22Rv1 (cell line): ENCODE results near the gene LLGL1.

ENCODE experiments used
- H3K27ac ChIP-seq: fragments of 450-650 bp; 2 replicates; pipeline ENCODE4 v1.5.1; 2017
- ZFX ChIP-seq: fragments of 450-650 bp; IDR thresholded peaks from 2 replicates; pipeline ENCODE4 v1.6.1; 2017; ENCODE audit warnings: antibody characterized with exemption, borderline replicate concordance
- TF ChIP-seq, protein P1 (sequence below): fragments of 450-650 bp; IDR thresholded peaks from 2 replicates; pipeline ENCODE4 v1.5.1; 2017; ENCODE audit warnings: mild to moderate bottlenecking

LLGL1 gene

DNA sequence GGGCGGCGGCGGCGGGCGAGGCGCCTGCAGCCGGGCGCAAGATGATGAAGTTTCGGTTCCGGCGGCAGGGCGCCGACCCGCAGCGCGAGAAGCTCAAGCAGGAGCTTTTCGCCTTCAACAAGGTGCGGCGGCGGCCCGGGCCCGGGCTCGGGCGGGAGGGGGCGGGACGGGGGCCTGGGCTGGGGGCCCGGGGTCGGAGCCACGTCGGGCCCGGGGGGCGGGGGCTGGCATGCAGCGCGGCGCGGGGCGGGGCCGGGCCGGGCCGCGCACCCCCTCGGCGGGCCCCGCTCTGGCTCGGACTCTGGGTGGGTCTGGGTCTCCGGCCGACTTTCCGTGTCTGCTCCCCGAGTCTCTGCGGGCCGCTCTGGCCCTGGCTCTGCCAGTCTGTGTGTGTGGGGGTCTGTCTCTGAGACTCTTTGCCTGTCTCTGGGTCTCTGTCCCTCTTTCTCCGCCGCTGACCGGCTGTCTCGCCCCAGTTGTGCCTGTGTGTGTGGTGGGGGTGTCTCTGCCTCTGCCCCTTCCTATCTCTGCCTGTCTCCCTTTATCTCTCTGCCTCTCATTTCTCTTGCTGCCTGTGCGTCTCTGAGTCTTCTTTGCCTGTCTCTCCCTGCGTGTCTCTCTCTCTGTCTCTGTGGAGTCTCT, 328 bp downstream of the LLGL1 start:
- no peak for TF ChIP-seq ZFX
- TF ChIP-seq, protein P1, sequence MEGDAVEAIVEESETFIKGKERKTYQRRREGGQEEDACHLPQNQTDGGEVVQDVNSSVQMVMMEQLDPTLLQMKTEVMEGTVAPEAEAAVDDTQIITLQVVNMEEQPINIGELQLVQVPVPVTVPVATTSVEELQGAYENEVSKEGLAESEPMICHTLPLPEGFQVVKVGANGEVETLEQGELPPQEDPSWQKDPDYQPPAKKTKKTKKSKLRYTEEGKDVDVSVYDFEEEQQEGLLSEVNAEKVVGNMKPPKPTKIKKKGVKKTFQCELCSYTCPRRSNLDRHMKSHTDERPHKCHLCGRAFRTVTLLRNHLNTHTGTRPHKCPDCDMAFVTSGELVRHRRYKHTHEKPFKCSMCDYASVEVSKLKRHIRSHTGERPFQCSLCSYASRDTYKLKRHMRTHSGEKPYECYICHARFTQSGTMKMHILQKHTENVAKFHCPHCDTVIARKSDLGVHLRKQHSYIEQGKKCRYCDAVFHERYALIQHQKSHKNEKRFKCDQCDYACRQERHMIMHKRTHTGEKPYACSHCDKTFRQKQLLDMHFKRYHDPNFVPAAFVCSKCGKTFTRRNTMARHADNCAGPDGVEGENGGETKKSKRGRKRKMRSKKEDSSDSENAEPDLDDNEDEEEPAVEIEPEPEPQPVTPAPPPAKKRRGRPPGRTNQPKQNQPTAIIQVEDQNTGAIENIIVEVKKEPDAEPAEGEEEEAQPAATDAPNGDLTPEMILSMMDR, result no peak
- H3K27ac ChIP-seq, result no peak overlapping the region

- H3K27ac ChIP-seq, result no peak overlapping the region
- TF ChIP-seq, protein P1, result no peak
- TF ChIP-seq ZFX, result no peak
Measured at GRCh38 chr17:18226284-18226945, 980 bp downstream of the LLGL1 start.

GRCh38 chr17:18227635-18228034, 2.2 kb downstream of the LLGL1 start:
- TF ChIP-seq ZFX, result no peak
- TF ChIP-seq, protein P1, result no peak

DNA sequence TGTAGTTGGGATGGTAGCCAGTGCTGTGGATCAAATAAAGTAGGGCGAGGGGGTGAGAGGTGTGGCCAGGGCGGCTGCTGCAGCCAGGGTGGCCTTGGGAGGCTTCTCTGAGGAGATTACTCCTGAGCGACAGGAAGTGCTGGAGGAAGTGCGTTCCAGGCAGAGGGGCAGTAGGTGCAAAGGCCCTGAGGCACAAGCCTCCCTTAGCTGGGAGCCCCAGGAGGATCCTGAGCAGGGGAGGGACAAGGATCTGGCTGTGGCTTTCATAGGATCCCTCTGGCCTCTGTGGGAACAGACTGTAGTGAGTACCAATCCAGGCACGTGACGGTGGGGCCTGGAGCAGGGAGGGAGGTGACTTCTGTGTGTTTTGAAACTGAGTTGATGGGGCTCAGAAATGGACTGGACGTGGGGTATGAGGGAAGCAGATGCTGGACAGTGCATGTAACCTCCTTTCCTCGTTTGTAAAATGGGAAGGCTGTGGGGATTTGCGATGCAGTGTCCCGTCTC, 2.8 kb downstream of the LLGL1 start:
- no peak for TF ChIP-seq ZFX
- TF ChIP-seq, protein P1, result no peak
- no peak overlapping the region for H3K27ac ChIP-seq

More at GRCh38 chr17:18227635-18228034, 2.2 kb downstream of the LLGL1 start:
- H3K27ac ChIP-seq, result no peak overlapping the region

GRCh38 chr17:18229254-18229653, 3.8 kb downstream of the LLGL1 start:
- H3K27ac ChIP-seq, result no peak overlapping the region
- TF ChIP-seq ZFX, result no peak
- TF ChIP-seq, protein P1, result no peak

GRCh38 chr17:18229771-18230170, 4.3 kb downstream of the LLGL1 start:
- TF ChIP-seq, protein P1, result no peak
- TF ChIP-seq ZFX, result no peak
- H3K27ac ChIP-seq, result no peak overlapping the region
